KMS-11 (cell line): ENCODE results near the gene IPPK.

Experiments
- H2AFZ ChIP-seq: fragments of 200-600 bp; sonication (generic); 2 replicates; pipeline ENCODE4 v1.6.1; 2016; ENCODE audit warnings: antibody characterized with exemption, mixed run types, low read depth
- H3K27ac ChIP-seq: fragments of 200-600 bp; sonication (generic); 2 replicates; pipeline ENCODE4 v1.6.1; 2016; ENCODE audit warnings: mild to moderate bottlenecking, mixed run types
- H3K27me3 ChIP-seq: fragments of 200-600 bp; sonication (generic); 2 replicates; pipeline ENCODE4 v1.6.1; 2017; ENCODE audit warnings: mild to moderate bottlenecking, low read depth, mixed run types, moderate library complexity; ENCODE audit not compliant: insufficient read depth
- H3K36me3 ChIP-seq: fragments of 200-600 bp; sonication (generic); 2 replicates; pipeline ENCODE4 v1.6.1; 2017; ENCODE audit warnings: mild to moderate bottlenecking, mixed run types; ENCODE audit not compliant: insufficient read depth
- H3K4me1 ChIP-seq: fragments of 200-600 bp; sonication (generic); 2 replicates; pipeline ENCODE4 v1.6.1; 2016; ENCODE audit warnings: mild to moderate bottlenecking, low read depth, mixed run types; ENCODE audit not compliant: poor library complexity, severe bottlenecking
- H3K4me2 ChIP-seq: fragments of 200-600 bp; sonication (generic); 2 replicates; pipeline ENCODE4 v1.7.0; 2016; ENCODE audit warnings: mild to moderate bottlenecking, mixed run types
- H3K4me3 ChIP-seq: fragments of 200-600 bp; sonication (generic); IDR thresholded peaks from 2 replicates; pipeline ENCODE4 v1.6.1; 2017; ENCODE audit warnings: low read depth, low read length, mixed read lengths; ENCODE audit not compliant: insufficient read depth
- H3K79me2 ChIP-seq: fragments of 200-600 bp; sonication (generic); 2 replicates; pipeline ENCODE4 v1.6.1; 2016; ENCODE audit warnings: low read depth, mixed run types; ENCODE audit not compliant: insufficient read depth
- H3K9ac ChIP-seq: fragments of 200-600 bp; sonication (generic); 2 replicates; pipeline ENCODE4 v1.6.1; 2016; ENCODE audit warnings: mild to moderate bottlenecking, mixed run types
- H4K20me1 ChIP-seq: fragments of 200-600 bp; sonication (generic); 2 replicates; pipeline ENCODE4 v1.6.1; 2016; ENCODE audit warnings: mild to moderate bottlenecking, mixed run types; ENCODE audit not compliant: insufficient read depth
- TF ChIP-seq, protein P1 (sequence below): fragments of 200-600 bp; sonication (generic); conservative IDR thresholded peaks from 2 replicates; pipeline ENCODE4 v1.6.1; 2017; ENCODE audit warnings: low read depth, mild to moderate bottlenecking, antibody characterized with exemption, low read length, moderate library complexity, mixed read lengths

Gene IPPK

DNA sequence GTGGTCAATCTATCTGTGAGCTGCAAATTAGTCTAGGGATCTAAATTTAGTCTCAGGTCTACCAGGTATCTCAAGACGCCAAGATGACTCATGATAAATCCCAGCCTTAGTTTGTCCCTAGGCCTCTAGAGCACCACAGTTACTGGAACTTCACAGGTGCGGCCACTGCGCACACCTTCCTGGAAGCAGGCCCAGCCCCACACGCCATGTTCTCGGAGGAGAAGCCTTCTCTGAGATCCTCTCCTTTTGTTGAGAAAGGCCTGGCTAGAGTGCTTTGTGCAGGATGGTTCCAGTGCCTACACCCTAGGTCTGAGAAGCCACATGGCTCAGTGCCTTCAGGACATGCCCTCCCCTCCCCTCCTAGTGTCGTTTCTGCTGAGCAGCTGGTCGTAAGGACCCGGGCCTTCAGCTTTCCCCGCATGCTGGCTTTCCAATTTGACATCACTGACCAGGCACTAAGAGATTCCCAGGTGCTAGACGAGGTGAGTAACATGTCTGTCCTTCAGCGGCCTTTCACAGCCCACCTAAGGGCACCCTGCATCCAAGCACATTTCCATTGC lies 51.9 kb downstream of the IPPK start:
- no peaks in the 10 kb centered on the region for H4K20me1 ChIP-seq
- TF ChIP-seq, protein P1, sequence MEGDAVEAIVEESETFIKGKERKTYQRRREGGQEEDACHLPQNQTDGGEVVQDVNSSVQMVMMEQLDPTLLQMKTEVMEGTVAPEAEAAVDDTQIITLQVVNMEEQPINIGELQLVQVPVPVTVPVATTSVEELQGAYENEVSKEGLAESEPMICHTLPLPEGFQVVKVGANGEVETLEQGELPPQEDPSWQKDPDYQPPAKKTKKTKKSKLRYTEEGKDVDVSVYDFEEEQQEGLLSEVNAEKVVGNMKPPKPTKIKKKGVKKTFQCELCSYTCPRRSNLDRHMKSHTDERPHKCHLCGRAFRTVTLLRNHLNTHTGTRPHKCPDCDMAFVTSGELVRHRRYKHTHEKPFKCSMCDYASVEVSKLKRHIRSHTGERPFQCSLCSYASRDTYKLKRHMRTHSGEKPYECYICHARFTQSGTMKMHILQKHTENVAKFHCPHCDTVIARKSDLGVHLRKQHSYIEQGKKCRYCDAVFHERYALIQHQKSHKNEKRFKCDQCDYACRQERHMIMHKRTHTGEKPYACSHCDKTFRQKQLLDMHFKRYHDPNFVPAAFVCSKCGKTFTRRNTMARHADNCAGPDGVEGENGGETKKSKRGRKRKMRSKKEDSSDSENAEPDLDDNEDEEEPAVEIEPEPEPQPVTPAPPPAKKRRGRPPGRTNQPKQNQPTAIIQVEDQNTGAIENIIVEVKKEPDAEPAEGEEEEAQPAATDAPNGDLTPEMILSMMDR: no peak
- H3K27me3 ChIP-seq: no peaks in the 10 kb centered on the region
- H3K27ac ChIP-seq: no peak overlapping the region
- H3K4me3 ChIP-seq: no peak overlapping the region
- H3K36me3 ChIP-seq: peaks cover 3% of the 10 kb centered on the region; the same call in 1 of the 2 replicates
- H3K4me2 ChIP-seq: no peak overlapping the region
- H3K9ac ChIP-seq: no peak overlapping the region
- H3K4me1 ChIP-seq: no peaks in the 10 kb centered on the region
- no peak overlapping the region for H2AFZ ChIP-seq
- H3K79me2 ChIP-seq: no peaks in the 10 kb centered on the region

DNA sequence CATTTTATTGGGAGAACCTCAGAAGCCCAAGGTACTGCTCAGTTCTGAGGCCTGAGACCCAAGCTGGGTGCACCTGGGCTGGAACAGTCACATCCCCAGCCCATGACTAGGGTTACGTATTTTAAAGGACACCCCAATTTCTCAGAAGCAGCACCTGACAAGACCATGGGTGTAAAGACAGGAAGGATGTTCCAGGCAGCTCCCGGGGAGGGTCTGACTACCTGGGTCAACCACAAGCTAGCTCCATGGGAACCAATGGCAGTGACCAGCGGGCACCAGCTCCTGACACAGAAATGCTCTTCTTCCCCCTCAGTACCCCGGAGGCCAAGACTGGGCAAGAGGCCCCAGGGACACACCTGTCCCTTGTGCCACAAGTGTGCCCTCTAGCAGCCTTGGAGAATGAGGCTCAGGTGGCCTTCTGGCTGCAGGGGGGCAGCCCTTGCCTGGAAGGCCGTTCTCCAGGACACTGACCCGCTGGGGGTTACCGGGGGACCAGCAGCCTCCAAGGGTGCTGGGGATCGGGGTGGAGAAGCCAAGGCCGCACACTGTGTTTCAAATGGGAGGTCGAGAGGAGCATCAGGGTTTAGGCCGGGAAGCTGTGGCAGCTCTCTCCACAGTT lies 52.6 kb downstream of the IPPK start:
- no peak overlapping the region for H3K9ac ChIP-seq
- H3K4me1 ChIP-seq: no peaks in the 10 kb centered on the region
- no peaks in the 10 kb centered on the region for H3K79me2 ChIP-seq
- H3K27ac ChIP-seq: no peak overlapping the region
- H3K4me2 ChIP-seq: no peak overlapping the region
- no peaks in the 10 kb centered on the region for H3K27me3 ChIP-seq
- H3K36me3 ChIP-seq: peaks cover 3% of the 10 kb centered on the region; the same call in 1 of the 2 replicates
- H4K20me1 ChIP-seq: no peaks in the 10 kb centered on the region
- H3K4me3 ChIP-seq: no peak overlapping the region
- TF ChIP-seq, protein P1: no peak
- H2AFZ ChIP-seq: no peak overlapping the region

DNA sequence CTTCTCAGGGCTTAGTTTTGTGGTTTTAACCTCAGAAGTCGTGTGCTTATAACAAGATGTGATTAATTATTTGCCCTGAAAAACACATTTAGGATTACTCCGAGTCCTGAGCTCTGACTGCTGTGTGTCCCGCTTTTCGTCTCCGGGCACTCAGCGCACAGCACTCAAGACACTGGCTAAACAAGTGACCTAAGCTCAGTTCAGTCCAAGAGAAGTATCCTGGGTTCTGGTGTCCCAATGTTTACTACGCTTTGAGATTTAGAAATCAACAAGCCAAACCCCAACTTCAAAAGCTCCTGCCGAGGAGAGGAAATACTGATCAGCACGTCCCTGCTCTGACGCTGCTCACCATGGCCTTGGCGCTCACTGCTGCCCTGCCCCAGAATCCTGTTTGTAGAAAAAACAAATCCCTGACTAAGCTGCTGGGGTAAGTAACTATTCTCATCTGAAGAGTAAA lies 53.2 kb downstream of the IPPK start:
- Histone ChIP-seq H3K4me2 (no peak overlapping the region), H3K4me3 (no peak overlapping the region), H3K79me2 (no peaks in the 10 kb centered on the region), H2AFZ (no peak overlapping the region), H4K20me1 (no peaks in the 10 kb centered on the region), H3K27me3 (no peaks in the 10 kb centered on the region), H3K36me3 (peaks cover 3% of the 10 kb centered on the region; the same call in 1 of the 2 replicates), H3K9ac (no peak overlapping the region), H3K4me1 (no peaks in the 10 kb centered on the region), H3K27ac (no peak overlapping the region)
- TF ChIP-seq, protein P1: no peak

DNA sequence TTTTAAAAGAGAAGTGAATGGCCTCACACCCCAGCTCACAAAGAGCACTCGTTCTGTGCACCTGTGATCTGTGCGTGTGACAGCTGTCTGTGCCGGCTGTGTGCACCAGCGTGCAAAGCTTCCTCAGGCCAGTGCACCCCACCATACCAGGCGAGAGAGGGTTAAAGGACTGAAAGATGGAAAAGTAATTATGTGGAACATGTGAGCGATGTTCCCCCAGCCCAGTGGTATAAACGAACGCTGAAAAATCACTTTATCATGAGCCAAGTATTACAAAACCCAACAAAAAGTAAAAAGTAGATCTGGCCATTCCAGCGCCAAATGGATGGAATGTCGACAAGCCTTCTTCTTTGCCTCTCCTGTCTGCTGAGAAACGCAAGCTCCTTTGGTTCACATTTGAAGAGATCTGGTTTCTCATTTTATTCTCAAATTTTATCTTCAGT lies 53.7 kb downstream of the IPPK start:
- no peak overlapping the region for H3K9ac ChIP-seq
- no peak overlapping the region for H3K4me2 ChIP-seq

More for the DNA sequence above, 53.7 kb downstream of the IPPK start:
- Histone ChIP-seq H3K79me2 (no peaks in the 10 kb centered on the region), H3K27me3 (no peaks in the 10 kb centered on the region), H3K4me1 (no peaks in the 10 kb centered on the region), H4K20me1 (no peaks in the 10 kb centered on the region), H3K36me3 (peaks cover 3% of the 10 kb centered on the region; the same call in 1 of the 2 replicates), H3K4me3 (no peak overlapping the region), H2AFZ (no peak overlapping the region), H3K27ac (no peak overlapping the region)
- TF ChIP-seq, protein P1: no peak
